Breast epithelium (tissue), 3 donors: ENCODE measurements around the gene PUSL1.

Experiments
- CTCF ChIP-seq, 3 donors: fragments of 450-650 bp; IDR thresholded peaks; one replicate each; pipeline ENCODE4 v1.5.1; 2016 to 2017; ENCODE audit warnings: antibody characterized with exemption in 3 of 3, mild to moderate bottlenecking in 3 of 3, moderate library complexity in 3 of 3
- POLR2A ChIP-seq: fragments of 450-650 bp; IDR thresholded peaks from one replicate; pipeline ENCODE4 v1.6.1; 2016; ENCODE audit warnings: antibody characterized with exemption, mild to moderate bottlenecking, moderate library complexity
- POLR2AphosphoS5 ChIP-seq, 3 donors: sonication (generic); formaldehyde crosslinking; IDR thresholded peaks; one replicate each; pipeline ENCODE4 v1.6.1; 2017; ENCODE audit warnings: antibody characterized with exemption in 3 of 3

DNA sequence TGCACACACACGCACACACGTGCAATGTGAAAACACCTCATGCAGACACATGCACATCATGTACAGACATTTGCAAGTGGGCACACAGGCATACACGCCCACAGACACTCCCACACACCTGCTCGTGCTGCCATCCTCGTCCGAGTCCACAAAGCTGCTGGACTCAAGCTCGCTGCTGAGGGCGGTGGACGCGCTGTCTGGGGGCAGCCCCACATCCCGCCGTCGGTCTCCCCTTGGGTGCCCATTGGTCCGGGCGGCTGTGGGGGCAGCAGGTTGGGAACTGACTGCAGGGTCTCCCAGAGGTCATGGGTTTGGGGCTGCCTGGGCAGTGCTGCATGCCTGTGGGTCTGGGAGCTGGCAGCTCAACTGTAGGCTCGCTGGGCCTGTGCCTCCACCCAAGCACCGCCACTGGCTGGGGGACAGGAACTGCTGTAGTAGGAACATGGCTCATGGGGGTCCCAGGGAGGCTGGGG, 33.2 kb downstream of the PUSL1 start:
- TF ChIP-seq POLR2A (no peak), CTCF (IDR thresholded peaks at IDR 0.05) (no peak), POLR2AphosphoS5 (IDR thresholded peaks at IDR 0.05) (no peak)
